HEK293 (cell line): Measurements from ENCODE around the gene HMGXB4.

Experiments used
- KLF16 ChIP-seq: fragments of 450-650 bp; formaldehyde crosslinking; IDR thresholded peaks from 2 replicates; pipeline ENCODE4 v1.5.1; 2017; ENCODE audit warnings: missing biosample characterization, missing genetic modification characterization
- MYNN ChIP-seq: fragments of 450-650 bp; formaldehyde crosslinking; IDR thresholded peaks from 2 replicates; pipeline ENCODE4 v1.5.1; 2016; ENCODE audit warnings: missing biosample characterization, missing genetic modification characterization, borderline replicate concordance
- PRDM1 ChIP-seq: fragments of 450-650 bp; formaldehyde crosslinking; IDR thresholded peaks from 2 replicates; pipeline ENCODE4; 2016; ENCODE audit warnings: missing biosample characterization, missing genetic modification characterization
- SETDB1 ChIP-seq: IDR thresholded peaks from one replicate; pipeline ENCODE4 v1.6.1; 2017; ENCODE audit warnings: mild to moderate bottlenecking, low read length, moderate library complexity, mixed read lengths; ENCODE audit not compliant: insufficient read length
- TCF7L2 ChIP-seq: IDR thresholded peaks from 2 replicates; pipeline ENCODE4 v1.6.1; 2011; ENCODE audit warnings: low read depth, mild to moderate bottlenecking, inconsistent platforms, low read length, moderate library complexity, borderline replicate concordance
- ZBTB48 ChIP-seq: fragments of 450-650 bp; formaldehyde crosslinking; IDR thresholded peaks from 2 replicates; pipeline ENCODE4 v1.5.1; 2016; ENCODE audit warnings: missing biosample characterization, missing genetic modification characterization
- ZBTB8A ChIP-seq: fragments of 450-650 bp; formaldehyde crosslinking; IDR thresholded peaks from 2 replicates; pipeline ENCODE4 v1.5.1; 2016; ENCODE audit warnings: missing biosample characterization, missing genetic modification characterization
- ZEB2 ChIP-seq: fragments of 450-650 bp; formaldehyde crosslinking; IDR thresholded peaks from 2 replicates; pipeline ENCODE4 v1.5.1; 2016; ENCODE audit warnings: missing biosample characterization, missing genetic modification characterization
- TF ChIP-seq, protein P1 (sequence below): fragments of 450-650 bp; formaldehyde crosslinking; IDR thresholded peaks from 2 replicates; pipeline ENCODE4 v1.5.1; 2016; ENCODE audit warnings: missing biosample characterization, missing genetic modification characterization
- TF ChIP-seq, protein P2 (sequence below): fragments of 450-650 bp; formaldehyde crosslinking; IDR thresholded peaks from 2 replicates; pipeline ENCODE4 v1.5.1; 2016; ENCODE audit warnings: missing biosample characterization, missing genetic modification characterization, low read depth
- TF ChIP-seq, protein P3 (sequence below): fragments of 450-650 bp; formaldehyde crosslinking; conservative IDR thresholded peaks from 2 replicates; pipeline ENCODE4 v1.5.1; 2016; ENCODE audit warnings: low read depth, missing biosample characterization, missing genetic modification characterization
- TF ChIP-seq, protein P4 (sequence below): fragments of 450-650 bp; formaldehyde crosslinking; IDR thresholded peaks from 2 replicates; pipeline ENCODE4 v1.5.1; 2016; ENCODE audit warnings: missing biosample characterization, missing genetic modification characterization
- TF ChIP-seq, protein P5 (sequence below): fragments of 450-650 bp; formaldehyde crosslinking; IDR thresholded peaks from 2 replicates; pipeline ENCODE4 v1.5.1; 2016; ENCODE audit warnings: missing biosample characterization, missing genetic modification characterization
- TF ChIP-seq, protein P6 (sequence below): fragments of 450-650 bp; formaldehyde crosslinking; IDR thresholded peaks from 2 replicates; pipeline ENCODE4 v1.5.1; 2016; ENCODE audit warnings: missing biosample characterization, missing genetic modification characterization

DNA sequence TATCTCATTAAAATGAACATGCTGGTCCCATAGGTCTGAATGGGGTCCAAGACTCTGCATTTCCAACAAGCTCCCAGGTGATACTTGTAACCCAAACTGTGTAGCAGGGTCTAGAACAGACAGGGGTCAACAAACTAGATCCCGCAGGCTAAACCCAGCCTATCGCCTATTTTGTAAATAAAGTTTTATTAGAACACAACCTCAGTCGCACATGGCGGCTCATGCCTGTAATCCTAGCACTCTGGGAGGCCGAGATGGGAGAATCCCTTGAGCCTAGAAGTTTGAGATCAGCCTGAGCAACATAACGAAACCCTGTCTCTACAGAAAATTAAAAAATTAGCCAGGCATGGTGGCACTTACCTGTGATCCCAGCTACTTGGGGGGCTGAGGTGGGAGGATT, 42.3 kb upstream of the HMGXB4 start:
- TF ChIP-seq ZBTB8A (tag by site-specific recombination) (no peak), TCF7L2 (no peak), ZBTB48 (tag by site-specific recombination) (no peak), ZEB2 (no peak), SETDB1 (no peak), KLF16 (tag by site-specific recombination) (no peak), MYNN (tag by site-specific recombination) (no peak), PRDM1 (tag by site-specific recombination) (no peak)
- TF ChIP-seq, protein P1, sequence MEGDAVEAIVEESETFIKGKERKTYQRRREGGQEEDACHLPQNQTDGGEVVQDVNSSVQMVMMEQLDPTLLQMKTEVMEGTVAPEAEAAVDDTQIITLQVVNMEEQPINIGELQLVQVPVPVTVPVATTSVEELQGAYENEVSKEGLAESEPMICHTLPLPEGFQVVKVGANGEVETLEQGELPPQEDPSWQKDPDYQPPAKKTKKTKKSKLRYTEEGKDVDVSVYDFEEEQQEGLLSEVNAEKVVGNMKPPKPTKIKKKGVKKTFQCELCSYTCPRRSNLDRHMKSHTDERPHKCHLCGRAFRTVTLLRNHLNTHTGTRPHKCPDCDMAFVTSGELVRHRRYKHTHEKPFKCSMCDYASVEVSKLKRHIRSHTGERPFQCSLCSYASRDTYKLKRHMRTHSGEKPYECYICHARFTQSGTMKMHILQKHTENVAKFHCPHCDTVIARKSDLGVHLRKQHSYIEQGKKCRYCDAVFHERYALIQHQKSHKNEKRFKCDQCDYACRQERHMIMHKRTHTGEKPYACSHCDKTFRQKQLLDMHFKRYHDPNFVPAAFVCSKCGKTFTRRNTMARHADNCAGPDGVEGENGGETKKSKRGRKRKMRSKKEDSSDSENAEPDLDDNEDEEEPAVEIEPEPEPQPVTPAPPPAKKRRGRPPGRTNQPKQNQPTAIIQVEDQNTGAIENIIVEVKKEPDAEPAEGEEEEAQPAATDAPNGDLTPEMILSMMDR, result no peak
- TF ChIP-seq, protein P2, sequence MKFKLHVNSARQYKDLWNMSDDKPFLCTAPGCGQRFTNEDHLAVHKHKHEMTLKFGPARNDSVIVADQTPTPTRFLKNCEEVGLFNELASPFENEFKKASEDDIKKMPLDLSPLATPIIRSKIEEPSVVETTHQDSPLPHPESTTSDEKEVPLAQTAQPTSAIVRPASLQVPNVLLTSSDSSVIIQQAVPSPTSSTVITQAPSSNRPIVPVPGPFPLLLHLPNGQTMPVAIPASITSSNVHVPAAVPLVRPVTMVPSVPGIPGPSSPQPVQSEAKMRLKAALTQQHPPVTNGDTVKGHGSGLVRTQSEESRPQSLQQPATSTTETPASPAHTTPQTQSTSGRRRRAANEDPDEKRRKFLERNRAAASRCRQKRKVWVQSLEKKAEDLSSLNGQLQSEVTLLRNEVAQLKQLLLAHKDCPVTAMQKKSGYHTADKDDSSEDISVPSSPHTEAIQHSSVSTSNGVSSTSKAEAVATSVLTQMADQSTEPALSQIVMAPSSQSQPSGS, result no peak
- TF ChIP-seq, protein P3, sequence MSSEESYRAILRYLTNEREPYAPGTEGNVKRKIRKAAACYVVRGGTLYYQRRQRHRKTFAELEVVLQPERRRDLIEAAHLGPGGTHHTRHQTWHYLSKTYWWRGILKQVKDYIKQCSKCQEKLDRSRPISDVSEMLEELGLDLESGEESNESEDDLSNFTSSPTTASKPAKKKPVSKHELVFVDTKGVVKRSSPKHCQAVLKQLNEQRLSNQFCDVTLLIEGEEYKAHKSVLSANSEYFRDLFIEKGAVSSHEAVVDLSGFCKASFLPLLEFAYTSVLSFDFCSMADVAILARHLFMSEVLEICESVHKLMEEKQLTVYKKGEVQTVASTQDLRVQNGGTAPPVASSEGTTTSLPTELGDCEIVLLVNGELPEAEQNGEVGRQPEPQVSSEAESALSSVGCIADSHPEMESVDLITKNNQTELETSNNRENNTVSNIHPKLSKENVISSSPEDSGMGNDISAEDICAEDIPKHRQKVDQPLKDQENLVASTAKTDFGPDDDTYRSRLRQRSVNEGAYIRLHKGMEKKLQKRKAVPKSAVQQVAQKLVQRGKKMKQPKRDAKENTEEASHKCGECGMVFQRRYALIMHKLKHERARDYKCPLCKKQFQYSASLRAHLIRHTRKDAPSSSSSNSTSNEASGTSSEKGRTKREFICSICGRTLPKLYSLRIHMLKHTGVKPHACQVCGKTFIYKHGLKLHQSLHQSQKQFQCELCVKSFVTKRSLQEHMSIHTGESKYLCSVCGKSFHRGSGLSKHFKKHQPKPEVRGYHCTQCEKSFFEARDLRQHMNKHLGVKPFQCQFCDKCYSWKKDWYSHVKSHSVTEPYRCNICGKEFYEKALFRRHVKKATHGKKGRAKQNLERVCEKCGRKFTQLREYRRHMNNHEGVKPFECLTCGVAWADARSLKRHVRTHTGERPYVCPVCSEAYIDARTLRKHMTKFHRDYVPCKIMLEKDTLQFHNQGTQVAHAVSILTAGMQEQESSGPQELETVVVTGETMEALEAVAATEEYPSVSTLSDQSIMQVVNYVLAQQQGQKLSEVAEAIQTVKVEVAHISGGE (tag by site-specific recombination), result no peak
- TF ChIP-seq, protein P4, sequence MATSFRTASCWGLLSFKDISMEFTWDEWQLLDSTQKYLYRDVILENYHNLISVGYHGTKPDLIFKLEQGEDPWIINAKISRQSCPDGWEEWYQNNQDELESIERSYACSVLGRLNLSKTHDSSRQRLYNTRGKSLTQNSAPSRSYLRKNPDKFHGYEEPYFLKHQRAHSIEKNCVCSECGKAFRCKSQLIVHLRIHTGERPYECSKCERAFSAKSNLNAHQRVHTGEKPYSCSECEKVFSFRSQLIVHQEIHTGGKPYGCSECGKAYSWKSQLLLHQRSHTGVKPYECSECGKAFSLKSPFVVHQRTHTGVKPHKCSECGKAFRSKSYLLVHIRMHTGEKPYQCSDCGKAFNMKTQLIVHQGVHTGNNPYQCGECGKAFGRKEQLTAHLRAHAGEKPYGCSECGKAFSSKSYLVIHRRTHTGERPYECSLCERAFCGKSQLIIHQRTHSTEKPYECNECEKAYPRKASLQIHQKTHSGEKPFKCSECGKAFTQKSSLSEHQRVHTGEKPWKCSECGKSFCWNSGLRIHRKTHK (tag by site-specific recombination), result no peak
- TF ChIP-seq, protein P5, sequence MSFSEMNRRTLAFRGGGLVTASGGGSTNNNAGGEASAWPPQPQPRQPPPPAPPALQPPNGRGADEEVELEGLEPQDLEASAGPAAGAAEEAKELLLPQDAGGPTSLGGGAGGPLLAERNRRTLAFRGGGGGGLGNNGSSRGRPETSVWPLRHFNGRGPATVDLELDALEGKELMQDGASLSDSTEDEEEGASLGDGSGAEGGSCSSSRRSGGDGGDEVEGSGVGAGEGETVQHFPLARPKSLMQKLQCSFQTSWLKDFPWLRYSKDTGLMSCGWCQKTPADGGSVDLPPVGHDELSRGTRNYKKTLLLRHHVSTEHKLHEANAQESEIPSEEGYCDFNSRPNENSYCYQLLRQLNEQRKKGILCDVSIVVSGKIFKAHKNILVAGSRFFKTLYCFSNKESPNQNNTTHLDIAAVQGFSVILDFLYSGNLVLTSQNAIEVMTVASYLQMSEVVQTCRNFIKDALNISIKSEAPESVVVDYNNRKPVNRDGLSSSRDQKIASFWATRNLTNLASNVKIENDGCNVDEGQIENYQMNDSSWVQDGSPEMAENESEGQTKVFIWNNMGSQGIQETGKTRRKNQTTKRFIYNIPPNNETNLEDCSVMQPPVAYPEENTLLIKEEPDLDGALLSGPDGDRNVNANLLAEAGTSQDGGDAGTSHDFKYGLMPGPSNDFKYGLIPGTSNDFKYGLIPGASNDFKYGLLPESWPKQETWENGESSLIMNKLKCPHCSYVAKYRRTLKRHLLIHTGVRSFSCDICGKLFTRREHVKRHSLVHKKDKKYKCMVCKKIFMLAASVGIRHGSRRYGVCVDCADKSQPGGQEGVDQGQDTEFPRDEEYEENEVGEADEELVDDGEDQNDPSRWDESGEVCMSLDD (tag by site-specific recombination), result no peak
- TF ChIP-seq, protein P6, sequence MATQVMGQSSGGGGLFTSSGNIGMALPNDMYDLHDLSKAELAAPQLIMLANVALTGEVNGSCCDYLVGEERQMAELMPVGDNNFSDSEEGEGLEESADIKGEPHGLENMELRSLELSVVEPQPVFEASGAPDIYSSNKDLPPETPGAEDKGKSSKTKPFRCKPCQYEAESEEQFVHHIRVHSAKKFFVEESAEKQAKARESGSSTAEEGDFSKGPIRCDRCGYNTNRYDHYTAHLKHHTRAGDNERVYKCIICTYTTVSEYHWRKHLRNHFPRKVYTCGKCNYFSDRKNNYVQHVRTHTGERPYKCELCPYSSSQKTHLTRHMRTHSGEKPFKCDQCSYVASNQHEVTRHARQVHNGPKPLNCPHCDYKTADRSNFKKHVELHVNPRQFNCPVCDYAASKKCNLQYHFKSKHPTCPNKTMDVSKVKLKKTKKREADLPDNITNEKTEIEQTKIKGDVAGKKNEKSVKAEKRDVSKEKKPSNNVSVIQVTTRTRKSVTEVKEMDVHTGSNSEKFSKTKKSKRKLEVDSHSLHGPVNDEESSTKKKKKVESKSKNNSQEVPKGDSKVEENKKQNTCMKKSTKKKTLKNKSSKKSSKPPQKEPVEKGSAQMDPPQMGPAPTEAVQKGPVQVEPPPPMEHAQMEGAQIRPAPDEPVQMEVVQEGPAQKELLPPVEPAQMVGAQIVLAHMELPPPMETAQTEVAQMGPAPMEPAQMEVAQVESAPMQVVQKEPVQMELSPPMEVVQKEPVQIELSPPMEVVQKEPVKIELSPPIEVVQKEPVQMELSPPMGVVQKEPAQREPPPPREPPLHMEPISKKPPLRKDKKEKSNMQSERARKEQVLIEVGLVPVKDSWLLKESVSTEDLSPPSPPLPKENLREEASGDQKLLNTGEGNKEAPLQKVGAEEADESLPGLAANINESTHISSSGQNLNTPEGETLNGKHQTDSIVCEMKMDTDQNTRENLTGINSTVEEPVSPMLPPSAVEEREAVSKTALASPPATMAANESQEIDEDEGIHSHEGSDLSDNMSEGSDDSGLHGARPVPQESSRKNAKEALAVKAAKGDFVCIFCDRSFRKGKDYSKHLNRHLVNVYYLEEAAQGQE (tag by site-specific recombination), result no peak
